Measurements from ENCODE around the gene ICAM4.
"Not testable (repeated sequence)": the region's sequence is repeated elsewhere in the genome, so short reads cannot be mapped to it uniquely, and the experiment has no call there.

The ICAM4 gene

DNA sequence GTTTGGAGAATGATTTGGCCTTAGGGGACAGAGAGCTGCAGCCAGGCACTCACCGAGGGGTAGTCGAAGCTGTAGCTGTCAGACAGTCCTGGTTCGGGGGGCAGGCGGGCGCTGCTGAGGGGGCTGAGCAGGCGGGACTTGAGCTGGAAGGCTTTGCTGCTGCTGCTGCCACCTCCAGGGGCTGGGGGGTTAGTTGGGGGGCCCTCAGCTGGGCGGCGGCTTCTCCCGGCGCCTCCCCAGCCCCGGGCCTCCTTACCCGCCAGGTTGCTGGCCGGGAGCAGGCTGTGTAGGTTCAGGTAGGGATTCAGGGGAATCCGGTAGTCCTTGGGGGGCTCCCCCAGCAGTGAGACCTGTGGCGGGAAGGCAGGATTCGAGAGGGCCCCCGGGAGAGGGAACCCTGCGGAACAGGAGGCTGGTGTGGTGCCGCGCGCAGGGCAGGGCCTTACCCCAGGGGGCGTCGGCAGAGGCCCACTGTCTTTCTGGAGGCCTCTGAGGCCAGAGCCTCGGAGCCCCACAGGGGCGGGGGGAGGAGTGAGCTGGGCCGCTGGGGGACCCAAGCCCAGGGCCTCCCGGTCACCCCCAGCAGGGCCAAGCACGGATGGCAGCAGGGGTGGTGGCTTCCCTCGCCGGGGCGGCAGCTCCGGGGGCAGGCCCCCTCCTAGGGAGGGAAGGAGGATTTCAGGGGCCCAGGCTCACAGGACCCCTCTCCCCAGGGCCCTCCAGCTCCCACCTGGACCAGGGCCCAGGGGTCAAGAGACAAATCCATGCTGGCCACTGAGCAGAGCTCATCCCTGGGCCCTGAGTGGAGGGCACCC is 34.1 kb downstream of the ICAM4 start:
- DNase-seq = no peak

DNA sequence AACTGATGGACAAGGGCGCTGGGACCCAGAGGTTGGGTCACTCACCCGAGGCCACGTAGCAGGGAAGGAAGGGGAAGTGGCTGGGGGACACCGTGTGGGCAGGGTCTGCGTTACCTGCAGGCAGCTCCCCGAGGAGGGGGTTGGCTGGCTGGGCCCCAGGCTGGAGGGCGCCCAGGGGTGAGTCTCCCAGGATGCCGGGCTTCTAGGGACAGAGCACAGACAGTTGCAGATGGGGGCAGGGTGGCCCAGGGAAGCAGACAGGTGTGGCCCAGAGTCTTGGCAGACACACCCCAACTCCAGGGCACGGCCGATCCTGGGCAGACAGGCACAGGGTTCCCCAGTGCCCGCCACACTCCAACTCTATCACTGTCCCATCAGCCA is 34.7 kb downstream of the ICAM4 start:
- DNase-seq = no peak

DNA sequence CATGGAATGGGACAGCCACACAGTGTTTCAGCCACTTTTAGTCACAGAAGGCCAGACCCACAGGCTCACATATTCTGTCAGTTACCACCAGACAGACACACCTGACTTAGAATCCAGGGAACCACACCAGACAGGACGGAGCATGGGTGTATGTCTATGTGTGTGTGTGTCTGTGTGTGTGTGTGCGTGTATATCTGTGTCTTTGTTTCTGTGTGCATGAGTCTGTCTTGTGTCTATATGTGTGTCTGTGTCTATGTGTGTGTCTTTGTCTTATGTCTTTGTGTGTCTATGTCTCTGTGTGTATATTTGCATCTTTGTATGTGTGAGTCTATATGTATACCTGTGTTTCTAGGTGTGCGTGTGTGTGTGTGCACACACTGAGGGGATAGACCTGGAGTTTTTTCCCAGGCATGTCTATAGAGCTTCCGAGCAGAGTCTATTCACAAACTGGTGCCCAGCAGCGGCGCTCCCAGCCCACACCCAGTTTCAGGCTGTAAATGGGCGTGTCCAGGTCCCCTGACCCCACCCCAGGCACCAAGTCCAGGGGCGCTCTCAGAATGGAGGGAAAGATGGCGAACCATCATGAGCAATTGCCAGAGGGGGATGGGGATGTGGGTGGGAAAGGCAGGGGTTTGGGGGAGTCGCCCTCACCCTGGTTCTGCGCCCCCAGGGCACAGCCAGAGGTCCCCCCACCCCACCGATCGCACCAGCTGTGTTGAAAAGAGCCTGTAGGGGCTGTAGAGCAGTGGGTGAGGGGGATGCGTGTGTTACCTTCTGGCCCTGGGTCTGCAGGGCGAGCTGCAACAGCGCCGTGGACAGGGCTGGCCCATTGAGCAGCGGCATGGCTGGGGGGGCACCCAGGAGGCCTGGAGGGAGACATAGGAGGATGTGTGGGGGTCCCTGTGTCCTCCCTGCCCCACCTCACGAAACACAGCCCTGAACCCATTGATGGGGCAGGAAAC is 35.4 kb downstream of the ICAM4 start:
- DNase-seq = no peak

DNA sequence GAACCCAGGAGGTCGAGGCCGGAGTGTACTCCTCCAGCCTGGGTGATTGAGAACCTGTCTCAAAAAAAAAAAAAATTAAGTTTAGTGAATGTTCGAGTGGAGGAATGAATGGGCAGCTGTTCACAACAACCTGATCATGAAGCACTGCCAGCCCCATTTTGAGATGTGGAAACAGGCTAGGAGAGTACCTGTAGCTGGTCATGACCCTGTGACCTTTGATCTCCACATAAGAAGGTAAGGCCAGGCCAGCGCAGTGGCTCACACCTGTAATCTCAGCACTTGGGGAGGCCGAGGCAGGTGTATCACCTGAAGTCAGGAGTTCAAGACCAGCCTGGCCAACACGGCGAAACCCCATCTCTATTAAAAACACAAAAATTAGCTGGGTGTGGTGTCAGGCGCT is 39.0 kb downstream of the ICAM4 start:
- DNase-seq = no peak

DNA sequence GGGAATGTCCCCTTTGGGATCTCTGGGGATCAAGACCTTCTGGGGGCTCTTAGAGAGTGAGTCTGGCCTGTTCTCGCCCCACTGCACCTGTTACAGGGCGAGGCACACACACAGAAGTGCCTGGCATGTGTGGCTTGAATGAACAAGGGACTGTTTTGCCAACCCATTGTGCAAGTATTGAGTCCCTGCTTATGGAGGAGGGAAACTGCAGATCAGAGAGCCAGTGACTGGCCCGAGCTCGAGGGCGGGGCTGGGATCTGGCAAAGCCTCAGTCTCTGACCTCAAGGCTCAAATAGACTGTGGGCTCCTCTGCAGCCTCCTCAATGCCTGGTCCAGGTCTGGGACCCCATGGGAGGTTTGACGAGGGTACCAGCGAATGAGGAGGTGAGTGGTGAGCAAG is 41.0 kb downstream of the ICAM4 start:
- DNase-seq = no peak

DNA sequence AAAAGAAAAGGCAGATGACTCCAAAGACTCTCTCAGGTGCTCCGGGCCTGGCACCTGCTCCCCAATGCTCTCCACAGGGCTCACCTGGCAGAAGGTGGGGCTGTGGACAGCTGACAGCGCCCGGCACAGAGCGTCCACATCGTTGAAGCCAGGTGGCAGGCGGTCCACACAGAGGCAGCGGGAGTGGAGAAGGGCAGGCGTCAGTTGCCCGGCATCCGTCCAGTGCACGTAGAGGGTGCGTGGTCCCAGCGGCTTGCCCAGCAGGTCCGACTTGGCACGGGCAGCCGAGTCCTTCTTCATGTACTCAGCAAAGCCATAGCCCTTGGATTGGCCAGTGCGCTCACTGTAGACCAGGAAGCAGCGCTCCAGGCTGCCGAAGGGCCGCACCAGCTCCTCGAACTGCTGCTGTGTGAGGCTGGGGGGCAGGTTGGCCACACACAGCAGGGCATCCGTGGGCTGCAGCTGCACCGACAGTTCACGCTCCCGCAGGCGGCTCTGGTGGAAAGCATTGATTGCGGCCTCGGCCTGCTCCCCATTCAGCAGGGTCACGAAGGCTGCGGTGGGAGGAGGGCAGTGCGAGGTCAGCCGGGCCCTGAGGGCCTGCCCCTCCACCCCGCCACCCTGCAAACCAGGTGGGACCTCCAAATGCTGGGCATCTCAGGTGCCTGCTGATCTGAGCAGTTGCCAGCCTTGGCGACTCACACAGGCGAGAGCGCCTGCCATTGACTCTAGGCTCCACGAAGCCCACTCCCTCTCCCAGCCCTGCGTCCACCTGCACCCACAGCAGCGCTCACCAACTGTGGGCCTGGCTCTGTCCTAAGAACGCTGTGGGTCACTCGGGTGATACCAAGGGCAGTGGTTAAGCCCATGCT is 42.0 kb downstream of the ICAM4 start:
- no peak for DNase-seq

DNA sequence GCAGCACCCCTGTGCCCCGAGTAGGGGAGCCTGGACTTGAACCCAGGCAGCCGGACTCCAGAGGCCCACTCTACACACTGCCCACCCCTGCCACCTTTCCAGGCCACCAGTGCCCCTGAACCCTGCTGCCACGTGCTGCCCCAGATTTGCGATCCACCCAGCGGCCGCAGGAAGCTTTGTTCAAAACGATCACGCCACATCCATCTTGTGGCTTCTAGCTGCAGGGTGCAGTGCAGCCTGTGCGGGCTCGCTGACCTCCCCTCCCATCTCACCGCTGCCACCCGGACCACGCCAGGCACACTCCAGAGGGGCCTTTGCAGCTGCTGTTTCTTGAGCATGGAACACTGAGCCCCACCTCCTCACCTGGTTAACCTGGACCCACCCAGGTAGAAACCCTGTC is 42.8 kb downstream of the ICAM4 start:
- no peak for DNase-seq

DNA sequence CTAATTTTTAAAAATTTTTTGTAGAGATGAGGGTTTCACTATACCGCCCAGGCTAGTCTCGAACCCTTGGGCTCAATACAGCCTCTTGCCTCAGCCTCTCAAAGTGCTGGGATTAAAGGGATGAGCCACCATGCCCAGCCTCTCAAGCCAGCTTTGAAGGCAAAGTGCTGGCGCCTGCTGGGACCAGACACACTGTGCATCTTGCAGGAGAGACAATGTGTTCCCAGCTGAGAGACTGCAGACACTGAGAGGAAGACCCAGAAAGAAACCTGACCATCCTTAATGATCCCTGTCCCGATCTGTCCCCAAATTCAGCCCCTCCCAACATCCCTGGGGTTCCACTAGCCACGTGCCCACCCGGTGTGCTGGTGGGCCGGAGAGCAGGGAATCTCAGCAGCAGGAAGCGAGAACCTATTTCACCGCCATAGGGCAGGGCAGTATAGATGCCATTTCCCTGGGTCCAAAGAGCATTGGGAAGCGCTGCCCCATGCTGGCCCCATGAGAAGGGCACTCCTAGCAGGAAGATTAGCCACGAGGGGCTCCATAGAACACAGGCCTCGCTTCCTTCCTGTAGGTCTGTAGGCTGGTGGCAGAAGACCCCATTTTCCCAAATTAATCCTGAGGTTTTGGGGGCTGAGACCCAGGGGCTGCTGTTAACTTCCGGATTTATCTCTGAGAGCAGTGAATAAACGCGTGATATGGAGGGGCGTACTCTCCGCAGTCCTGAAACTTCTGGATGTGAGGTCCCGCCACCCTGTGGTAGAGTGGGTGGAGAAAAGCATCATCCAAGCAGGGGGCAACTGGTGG is 45.6 kb downstream of the ICAM4 start:
- no peak for DNase-seq

DNA sequence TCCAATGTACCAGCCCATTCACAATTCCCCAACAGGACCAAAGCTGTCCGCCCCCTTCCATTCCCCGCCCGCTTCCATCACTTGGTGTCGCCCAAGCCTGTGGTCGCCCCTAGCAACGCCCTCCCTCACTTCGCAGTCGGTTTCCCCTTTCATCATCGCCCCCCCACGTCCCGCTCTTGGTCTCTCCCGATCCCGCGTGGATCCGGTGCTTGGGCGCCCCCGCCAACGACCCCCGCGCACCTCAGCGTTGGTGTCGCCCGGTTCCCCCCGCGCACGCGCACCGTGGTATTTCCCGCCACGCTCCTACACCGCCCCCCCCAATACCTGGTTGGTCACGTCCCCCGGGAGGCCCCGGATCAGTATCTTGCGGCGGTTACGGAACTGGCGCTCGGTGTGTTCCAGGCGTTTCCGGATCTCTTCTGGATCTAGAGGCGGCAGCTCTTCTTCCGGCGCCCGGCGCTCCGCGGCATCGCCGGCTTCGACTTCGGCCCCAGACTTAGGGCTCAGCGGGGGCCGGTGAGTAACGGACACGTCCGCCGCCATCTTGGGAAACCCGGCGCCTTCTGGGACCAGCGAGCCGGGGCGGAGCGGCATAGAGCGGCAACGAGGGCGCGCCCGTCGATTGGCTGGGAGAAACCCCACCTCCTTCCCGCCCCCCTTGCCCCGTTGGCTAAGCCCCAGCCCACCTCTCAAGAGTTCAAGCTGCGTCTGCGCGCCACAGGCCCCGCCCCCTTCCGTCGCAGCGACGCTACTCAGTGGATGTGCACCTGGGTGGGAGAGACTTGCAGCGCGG is 46.4 kb downstream of the ICAM4 start, which contains the start of gene RAVER1:
Gene RAVER1, minus strand, starts transcription at position 565 of the 793 bp plus-strand sequence. Its CDS starts 22 bp downstream, at position 543.
- DNase-seq = peak; percentile 97

DNA sequence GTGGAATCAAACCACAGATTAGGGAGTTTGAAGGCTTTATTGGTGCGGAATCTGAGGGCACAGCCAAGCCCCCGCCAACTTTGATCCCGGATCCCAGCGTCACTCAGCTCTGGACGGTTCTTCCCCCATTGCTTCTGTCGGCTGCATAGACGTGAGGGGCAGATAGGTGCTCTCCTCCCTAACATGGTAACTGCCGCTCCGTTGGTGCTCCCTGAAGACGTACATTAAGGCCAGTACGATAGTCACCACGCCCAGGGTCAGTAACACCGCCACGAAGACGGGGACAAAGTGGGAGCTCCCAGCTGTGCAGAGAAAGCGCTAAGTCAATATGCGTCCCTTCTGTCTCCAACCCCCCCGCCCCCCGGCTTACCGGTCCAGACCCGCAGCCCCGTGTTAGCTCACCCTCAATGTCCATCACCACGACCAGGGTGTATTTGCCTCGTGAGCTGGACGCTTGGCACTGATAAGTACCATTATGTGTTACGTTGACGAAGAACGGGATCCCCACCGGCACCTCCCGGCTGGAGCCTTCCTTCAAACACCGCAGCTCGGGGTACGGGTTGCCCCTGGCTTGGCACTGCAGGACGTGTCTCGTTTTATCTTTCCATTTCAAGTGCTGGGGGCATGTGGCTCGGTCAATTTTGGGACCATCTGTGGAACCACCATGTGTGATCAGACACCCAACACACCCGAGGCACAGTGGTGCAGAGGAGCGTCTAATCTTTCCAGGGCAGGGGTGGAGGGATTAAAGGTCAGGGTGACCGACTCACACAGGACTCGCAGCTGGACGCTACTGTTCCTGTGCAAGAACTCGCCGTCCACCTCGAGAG is 47.2 kb downstream of the ICAM4 start:
- DNase-seq = no peak

DNA sequence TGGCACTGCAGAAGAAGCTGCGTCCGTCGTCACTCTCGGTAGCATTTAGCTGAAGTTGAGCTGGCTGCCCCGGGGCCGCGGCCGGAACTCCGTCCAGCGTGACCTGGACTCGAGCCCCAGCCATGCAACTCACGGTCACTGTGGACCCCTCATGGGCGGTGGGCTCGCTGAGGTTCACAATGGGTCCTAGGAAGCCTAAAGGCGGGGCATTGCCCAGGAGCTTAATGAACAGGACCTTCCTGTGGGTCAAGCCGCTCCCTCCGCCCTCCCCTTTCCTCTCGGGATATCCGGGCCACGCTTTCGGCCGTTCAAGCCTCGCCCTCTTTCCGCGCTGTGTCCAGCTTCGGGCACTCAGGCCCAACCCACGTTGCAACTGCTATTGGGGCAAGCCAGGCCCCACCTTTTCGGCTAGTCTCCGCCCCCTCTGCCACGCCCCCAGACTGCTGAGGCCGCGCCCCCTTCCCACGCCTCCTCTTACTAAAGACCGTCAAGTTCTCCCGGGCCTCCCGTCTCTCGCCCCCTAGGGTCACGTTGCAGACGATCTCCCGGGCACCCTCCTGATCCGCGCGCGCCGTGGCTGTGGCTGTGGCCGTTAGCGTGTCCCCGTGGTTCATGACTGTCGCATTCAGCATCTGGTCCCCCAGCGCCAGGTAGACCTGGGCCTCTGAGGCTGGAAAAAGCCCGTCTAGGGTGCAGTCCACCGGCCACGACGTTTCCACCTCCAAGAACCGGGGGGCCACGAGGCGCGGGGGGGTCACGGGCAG is 48.0 kb downstream of the ICAM4 start:
- no peak for DNase-seq

DNA sequence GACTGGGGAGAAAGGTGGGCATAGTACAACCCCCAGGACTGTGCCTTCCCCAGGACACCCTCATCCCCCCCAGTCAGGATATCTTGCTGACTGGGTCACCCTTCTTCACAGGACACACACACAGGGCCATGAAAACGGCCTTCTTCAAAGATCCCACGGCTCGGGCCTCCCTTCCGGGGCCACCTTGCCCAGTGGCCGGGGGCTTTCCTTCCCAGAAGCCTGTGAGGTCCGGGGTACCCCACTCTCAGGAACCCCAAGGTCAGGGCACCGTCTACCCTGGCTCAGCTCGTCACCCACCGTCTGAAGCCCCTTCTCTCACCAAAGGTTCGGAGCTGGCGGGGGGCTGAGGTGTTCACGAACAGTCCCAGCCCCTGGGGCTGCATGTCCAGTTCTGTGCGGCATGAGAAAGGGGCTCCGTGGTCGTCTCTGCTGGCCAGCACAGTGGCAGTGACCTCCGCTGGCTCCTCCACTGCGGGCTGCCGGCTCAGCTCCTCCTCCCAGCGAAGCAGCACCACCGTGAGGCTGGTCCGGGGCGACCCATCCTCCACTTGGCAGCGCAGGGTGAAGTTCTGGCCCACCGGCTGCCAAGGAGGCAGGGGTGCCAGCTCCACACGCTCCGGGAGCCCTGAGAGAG is 48.7 kb downstream of the ICAM4 start:
- DNase-seq = no peak

DNA sequence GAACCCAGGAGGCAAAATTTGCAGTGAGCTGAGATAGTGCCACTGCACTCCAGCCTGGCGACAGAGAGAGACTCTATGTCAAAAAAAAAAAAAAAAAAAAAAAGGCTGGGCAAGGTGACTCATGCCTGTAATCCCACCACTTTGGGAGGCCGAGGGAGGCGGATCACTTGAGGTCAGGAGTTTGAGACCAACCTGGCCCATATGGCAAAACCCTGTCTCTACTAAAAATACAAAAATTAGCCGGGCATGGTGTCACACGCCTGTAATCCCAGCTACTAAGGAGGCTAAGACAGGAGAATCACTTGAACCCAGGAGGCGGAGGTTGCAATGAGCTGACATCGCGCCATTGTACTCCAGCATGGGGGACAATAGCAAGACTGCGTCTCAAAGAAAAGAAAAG is 50.0 kb downstream of the ICAM4 start:
- DNase-seq = not testable (repeated sequence)
